Measurements from ENCODE around the gene GSN. TPM values are rescaled to one million over a fixed set of nuclear protein-coding genes. Genes with fewer than 3 reads are reported as not detected.

The GSN gene
- total RNA-seq, 1 donor from 2014 or later, result 1,127 TPM

DNA sequence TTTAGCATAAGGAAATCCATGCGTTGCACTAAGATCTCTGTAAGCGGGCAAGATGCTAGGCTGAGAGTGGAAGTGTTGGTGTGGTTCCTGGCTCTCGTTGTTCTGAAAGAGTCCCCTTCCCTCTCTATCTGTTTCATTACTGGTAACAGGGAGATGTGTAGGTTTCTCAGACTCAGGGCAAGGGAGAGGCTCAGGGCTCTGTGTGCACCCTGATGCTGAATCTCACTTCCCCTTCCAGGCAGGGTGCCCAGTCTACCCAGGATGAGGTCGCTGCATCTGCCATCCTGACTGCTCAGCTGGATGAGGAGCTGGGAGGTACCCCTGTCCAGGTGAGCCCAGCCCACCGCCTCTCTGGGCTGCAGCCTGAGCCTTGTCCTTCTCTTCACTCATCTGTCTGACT is 56.4 kb downstream of the GSN start:
- DNase-seq, result no peak

DNA sequence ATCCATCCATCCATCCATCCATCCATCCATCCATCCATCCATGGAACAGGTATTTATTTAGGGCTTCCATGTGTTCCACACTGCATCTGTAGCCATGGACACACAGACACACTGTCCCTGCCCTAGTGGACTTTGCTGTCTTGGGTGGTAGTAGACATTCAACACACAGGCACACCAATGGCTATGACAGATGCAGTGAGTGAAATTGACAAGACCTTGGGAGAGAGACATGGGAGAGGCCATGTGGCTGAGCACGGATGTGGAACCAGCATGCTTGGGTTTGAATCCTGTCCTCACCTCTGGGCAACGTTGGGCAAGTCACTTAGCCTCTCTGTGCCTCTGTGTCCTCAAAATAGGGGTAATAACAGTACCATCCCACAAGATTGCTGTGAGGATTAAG is 56.8 kb downstream of the GSN start:
- no peak for DNase-seq

GRCh38 chr9:121325387-121325786 is 57.4 kb downstream of the GSN start:
- peak; percentile 82 for DNase-seq

GRCh38 chr9:121326130-121326838 is 58.3 kb downstream of the GSN start:
- DNase-seq, result peak; percentile 97

GRCh38 chr9:121326901-121327613 is 59.1 kb downstream of the GSN start:
- DNase-seq, result no peak

DNA sequence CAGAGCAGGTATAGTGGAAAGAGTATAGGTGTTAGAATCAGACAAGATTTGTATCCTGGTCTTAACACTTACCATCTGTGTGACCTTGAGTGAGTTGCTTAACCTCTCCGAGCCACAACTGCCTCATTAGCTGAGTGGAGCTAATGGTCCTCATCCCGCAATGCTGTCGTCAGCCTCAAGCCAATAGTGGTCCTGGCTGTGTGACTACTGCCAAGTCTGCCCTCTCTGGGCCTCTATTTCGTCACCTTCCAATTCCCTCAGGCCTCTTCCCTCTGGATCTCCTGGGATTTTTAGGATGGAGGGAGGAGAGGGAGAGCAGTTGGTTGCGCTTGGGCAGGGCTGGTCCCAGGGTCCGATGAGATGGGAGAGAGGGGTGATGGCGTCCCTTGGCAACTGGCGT is 60.5 kb downstream of the GSN start:
- DNase-seq, result no peak

DNA sequence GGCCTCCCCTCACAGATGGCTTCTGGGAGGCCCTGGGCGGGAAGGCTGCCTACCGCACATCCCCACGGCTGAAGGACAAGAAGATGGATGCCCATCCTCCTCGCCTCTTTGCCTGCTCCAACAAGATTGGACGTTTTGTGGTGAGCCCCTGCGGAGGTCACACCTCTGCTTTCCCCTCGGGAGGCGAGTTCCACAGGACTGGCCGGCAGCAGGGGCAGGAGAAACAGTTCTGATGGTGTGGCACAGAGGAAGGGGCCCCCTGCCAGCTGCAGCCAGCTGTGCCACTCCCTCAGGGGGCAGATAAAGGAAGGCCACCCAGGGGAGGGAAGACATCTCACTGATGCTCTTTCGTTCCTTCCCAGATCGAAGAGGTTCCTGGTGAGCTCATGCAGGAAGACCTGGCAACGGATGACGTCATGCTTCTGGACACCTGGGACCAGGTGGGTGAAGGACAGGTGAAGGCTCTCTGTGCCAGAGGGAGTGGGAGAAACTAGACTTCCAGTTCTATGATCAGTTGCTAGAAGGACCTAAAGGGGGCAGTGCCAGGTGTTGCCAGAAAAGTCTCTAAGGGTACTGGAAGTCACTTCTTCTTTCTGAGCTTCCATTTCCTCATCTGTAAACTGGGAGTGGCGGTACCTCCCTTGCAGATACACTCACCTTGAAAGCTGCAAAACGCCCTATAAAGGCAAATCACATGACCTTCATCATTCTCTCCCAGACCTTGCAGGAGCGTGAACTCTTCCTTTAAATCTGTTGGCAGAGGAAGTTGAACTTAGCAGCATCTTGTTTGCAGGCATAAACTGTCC is 61.1 kb downstream of the GSN start:
- no peak for DNase-seq

GRCh38 chr9:121331549-121331948 is 63.6 kb downstream of the GSN start:
- no peak for DNase-seq

GRCh38 chr9:121331992-121332685 is 64.2 kb downstream of the GSN start:
- peak; percentile 59 for DNase-seq

DNA sequence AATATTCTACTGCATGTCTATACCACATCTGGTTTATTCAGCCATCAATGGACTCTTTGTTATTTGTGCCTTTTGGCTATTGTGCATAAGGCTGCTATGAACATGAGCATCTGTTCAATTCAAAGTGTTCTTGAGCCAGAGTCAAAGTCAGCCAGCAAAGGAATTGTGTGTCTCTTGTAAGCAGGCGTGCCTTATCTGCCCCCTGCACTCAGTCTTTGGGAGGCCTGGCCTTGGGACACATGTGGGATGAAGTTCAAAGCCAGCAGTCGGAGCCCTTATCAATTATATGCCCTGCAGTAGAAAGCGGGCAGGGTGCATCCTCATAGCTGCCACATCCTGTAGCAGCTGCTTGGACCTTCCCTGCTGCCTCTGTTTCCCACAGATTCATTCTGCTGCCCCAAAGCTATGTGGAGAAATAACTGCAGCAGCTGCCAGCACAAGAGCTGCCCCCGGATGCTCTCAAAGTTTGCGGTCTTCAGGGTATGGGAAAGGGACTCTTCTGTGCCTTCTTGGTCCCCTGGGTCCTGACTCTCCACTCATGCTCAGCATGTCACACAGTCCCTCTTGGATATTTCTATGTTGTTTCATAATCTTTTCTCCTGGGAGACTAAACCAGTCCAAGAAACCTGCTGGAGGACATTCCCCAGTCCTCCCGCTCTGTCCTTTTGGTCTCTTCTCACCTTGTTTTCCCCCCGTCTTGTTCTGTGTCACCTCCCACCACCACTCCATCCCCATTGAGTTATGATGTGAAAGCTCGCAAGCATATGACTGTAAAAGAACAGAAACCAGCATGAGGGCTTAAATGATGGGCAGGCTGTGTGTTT is 66.2 kb downstream of the GSN start:
- no peak for DNase-seq

DNA sequence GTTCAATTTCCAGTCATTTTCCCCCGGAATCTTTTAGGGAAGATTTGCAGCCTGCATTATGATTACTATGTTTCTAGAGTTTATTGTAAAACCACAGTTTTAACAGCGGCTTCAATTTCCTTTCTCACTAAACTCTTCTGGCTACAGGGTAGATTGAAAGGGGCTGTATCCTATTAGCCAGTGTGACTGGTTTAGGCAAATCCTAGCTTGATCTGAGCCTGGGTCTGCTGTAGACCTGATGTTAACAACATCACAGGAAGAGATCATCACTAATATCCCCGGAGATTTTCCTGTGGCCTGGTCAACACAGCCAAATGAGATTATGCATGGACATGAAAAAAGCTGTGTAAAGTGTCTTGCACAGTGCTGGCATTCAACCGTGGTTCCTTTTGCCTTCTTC is 68.7 kb downstream of the GSN start:
- no peak for DNase-seq

GRCh38 chr9:121339437-121339836 is 71.5 kb downstream of the GSN start:
- no peak for DNase-seq

- no peak for DNase-seq
Measured at GRCh38 chr9:121340676-121341392, 72.9 kb downstream of the GSN start.

GRCh38 chr9:121344184-121344583 is 76.2 kb downstream of the GSN start:
- no peak for DNase-seq

GRCh38 chr9:121345070-121345469 is 77.1 kb downstream of the GSN start:
- no peak for DNase-seq

DNA sequence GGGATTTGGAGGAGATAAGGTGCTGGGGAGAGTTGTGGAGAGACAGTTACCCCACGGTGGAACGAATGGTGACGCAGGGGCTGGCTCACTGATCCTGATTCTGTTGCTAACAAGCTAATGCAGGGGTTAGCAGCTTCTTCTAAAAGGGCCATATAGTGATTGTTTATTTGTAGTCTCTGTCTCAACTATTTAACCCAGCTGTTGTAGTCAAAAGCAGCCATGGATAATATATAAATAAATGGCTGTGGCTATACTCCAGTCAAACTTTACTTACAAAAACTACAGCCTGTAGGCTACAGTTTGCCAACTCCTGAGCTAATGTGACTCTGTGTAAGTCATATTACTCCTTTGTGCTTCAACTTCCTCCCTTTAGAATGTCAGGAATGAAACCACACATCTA is 80.3 kb downstream of the GSN start:
- DNase-seq, result no peak

GRCh38 chr9:121349009-121349408 is 81.0 kb downstream of the GSN start:
- no peak for DNase-seq

DNA sequence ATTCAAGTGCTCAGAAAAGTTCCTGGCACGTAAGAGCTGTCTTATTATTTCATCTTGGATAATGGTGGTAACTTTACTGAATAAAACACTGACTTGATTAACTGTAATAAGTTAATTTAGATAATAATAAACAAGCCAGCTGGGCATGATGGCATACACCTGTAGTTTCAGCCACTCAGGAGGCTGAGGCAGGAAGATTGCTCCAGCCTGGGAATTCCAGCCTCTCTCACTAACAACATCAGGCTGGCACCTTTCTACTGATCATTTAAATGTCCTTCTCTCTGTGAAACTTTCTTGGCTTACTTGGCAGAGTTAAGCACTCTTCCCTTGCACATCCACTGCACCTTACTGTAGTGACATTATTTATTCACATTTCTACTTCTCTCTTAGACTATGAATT is 82.1 kb downstream of the GSN start:
- DNase-seq, result no peak

- peak; percentile 96 for DNase-seq
Measured at GRCh38 chr9:121350993-121351561, 83.1 kb downstream of the GSN start.

DNA sequence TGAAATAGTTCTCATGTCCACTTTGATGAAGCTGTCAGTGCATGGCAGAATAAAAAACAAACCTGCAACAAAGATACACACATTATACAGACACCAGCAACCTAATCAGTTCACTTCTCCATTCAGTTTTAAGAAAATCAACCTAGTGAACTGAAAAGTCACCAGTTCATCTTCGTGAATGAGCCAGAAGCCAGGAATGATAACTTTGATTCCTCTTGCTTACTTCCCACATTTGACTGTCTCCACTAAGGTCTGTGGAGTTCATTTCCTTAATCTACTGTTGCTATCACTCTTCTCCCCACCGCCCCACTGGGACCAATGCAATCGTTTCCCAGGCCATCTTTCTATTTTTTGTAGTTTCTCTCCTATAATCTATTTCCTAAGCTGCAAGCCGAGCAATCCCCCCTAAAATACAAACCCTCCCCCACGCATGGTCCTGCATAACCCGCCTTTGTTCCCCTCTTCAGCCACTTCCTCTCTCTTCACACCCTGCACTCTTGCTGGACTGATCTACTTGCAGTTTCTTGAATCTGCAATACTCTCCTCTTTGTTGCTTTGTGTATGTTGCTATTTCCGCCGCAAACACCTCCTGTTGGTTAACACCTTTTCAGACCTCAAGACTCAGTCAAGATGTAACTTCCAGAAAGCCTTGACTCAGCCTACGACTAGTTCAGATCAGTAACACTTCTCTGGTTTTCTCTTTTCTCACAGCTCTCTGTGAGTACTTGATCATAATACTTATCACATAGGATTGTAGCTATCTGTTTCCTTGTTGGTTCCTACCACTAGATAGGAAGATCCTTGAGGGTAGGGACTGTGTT is 85.5 kb downstream of the GSN start:
- no peak for DNase-seq
